ENCODE data around the gene SEPTIN1.
"Not testable (repeated sequence)": the region's sequence is repeated elsewhere in the genome, so short reads cannot be mapped to it uniquely, and the experiment has no call there.

The SEPTIN1 gene

GRCh38 chr16:30341971-30342370, 40.4 kb downstream of the SEPTIN1 start:
- not testable (repeated sequence) for DNase-seq (ENCODE audit: low spot score)

- no peak for DNase-seq (ENCODE audit: low spot score)
Measured at GRCh38 chr16:30340621-30341020, 41.7 kb downstream of the SEPTIN1 start.

- DNase-seq (ENCODE audit: low spot score): not testable (repeated sequence)
Measured at GRCh38 chr16:30338715-30339114, 43.6 kb downstream of the SEPTIN1 start.

GRCh38 chr16:30337964-30338357, 44.4 kb downstream of the SEPTIN1 start:
- not testable (repeated sequence) for DNase-seq (ENCODE audit: low spot score)

- DNase-seq (ENCODE audit: low spot score): no peak
Measured at GRCh38 chr16:30335598-30336474, 46.5 kb downstream of the SEPTIN1 start.

- peak; percentile 65 for DNase-seq (ENCODE audit: low spot score)
Measured at GRCh38 chr16:30335028-30335597, 47.2 kb downstream of the SEPTIN1 start.

GRCh38 chr16:30334473-30334989, 47.8 kb downstream of the SEPTIN1 start:
- DNase-seq (ENCODE audit: low spot score): peak; percentile 63

All from iPS-NIHi11 (cell line).